Epithelial cell of proximal tubule (primary cell): Measurements from ENCODE around the gene WDR77. TPM values are rescaled to one million over a fixed set of nuclear protein-coding genes. Genes with fewer than 3 reads are reported as not detected.
A peak's percentile ranks its signal among the peaks of the same experiment; 100 is the strongest.

Source experiments
- DNase-seq: peaks from one replicate; pipeline ENCODE4 v3.0.0-alpha.2; 2011; ENCODE audit warnings: low read depth
- H3K4me3 ChIP-seq: 2 replicates; pipeline ENCODE4 v1.5.1; 2011; ENCODE audit warnings: low read depth, mild to moderate bottlenecking, low read length
- CTCF ChIP-seq: conservative IDR thresholded peaks from 2 replicates; pipeline ENCODE4 v1.5.1; 2012; ENCODE audit warnings: low read depth, mild to moderate bottlenecking, low read length
- total RNA-seq: library from RNA; depleted of rRNA; stranded (reverse); fragments of >200 nt; gene quantifications from 2 replicates; pipeline ENCODE4 v1.2.3, GENCODE V29; 2015

Gene WDR77
- 79.4 and 81.2 TPM in 2 replicates for total RNA-seq

GRCh38 chr1:111448918-111449702, at the start of gene WDR77, which contains the start of gene ATP5PB:
Gene WDR77, minus strand, starts transcription at chr1:111449256. Its CDS starts 87 bp downstream, at chr1:111449169.
Gene ATP5PB, plus strand, starts transcription at chr1:111449464. Its CDS starts 78 bp downstream, at chr1:111449542.
- peak; percentile 97 for DNase-seq
- H3K4me3 ChIP-seq = peak within 1 kb of the TSS; percentile 94
- no peak for TF ChIP-seq CTCF

- DNase-seq = no peak
- H3K4me3 ChIP-seq = no peak overlapping the region
- no peak for TF ChIP-seq CTCF
Observed at GRCh38 chr1:111497592-111497991, 48.5 kb upstream of the WDR77 start.

GRCh38 chr1:111496398-111496797, 47.3 kb upstream of the WDR77 start:
- DNase-seq = no peak
- no peak overlapping the region for H3K4me3 ChIP-seq
- TF ChIP-seq CTCF = no peak

- H3K4me3 ChIP-seq = no peak overlapping the region
- no peak for DNase-seq
- no peak for TF ChIP-seq CTCF
Observed at GRCh38 chr1:111491070-111491469, 42.0 kb upstream of the WDR77 start.

- TF ChIP-seq CTCF = no peak
- no peak for DNase-seq
- H3K4me3 ChIP-seq = no peak overlapping the region
Observed at GRCh38 chr1:111490220-111490619, 41.2 kb upstream of the WDR77 start.

- no peak for DNase-seq
Observed at GRCh38 chr1:111489604-111490003, 40.5 kb upstream of the WDR77 start.

More at GRCh38 chr1:111489604-111490003, 40.5 kb upstream of the WDR77 start:
- no peak overlapping the region for H3K4me3 ChIP-seq
- TF ChIP-seq CTCF = no peak
